ENCODE data around the gene RPRD2.
A peak's percentile ranks its signal among the peaks of the same experiment; 100 is the strongest.
"Not testable (repeated sequence)": the region's sequence is repeated elsewhere in the genome, so short reads cannot be mapped to it uniquely, and the experiment has no call there.

The RPRD2 gene

DNA sequence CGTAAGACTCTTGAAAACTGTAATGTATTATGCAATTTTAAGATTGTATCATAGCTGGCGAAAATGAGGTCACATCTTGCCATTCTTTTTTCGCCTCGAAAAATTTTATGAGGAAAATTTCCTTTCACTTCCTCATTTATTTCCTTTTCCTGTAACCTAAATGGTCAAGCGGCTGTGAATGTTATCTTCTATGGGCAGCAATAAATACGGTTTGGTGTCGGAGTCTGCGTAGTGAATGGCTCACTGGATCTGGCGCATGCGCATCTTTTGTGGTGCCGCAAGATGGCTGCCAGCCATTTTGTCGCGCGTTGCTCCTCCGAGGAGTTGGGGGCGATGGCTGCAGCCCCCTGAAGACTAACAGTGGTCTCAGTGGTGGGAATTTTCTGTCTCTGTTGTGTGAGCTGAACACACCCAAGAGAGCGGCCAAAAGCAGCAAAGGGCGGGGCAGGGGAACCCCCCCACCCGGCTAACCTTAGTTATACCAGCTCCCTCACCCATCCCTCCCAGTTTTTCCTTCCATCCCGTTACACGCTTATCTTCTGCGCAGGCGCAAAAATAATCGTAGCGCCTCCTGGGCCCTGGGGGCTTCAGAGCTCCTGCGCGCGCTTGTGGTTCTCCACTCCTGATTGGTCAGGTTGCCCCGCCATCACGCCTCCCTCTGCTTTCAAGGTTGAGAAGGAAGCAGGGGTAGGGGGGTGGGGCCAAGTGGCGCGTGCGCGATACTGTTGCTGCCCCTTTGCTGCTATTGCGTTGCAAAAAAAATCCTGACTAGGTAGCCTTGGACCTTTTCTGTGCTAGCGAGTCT, at the start of gene RPRD2:
RPRD2 (plus strand) TSS at position 722 of the 805 bp plus-strand sequence. CDS start 568 bp downstream, outside the sequence.
- DNase-seq (ENCODE audit: low spot score) = peak; percentile 99

GRCh38 chr1:150314691-150315090, 49.3 kb upstream of the RPRD2 start:
- DNase-seq (ENCODE audit: low spot score) = not testable (repeated sequence)

- DNase-seq (ENCODE audit: low spot score) = no peak
These were observed 43.3 kb upstream of the RPRD2 start for GRCh38 chr1:150320667-150320978.

GRCh38 chr1:150321826-150322166, 42.2 kb upstream of the RPRD2 start:
- no peak for DNase-seq (ENCODE audit: low spot score)

DNA sequence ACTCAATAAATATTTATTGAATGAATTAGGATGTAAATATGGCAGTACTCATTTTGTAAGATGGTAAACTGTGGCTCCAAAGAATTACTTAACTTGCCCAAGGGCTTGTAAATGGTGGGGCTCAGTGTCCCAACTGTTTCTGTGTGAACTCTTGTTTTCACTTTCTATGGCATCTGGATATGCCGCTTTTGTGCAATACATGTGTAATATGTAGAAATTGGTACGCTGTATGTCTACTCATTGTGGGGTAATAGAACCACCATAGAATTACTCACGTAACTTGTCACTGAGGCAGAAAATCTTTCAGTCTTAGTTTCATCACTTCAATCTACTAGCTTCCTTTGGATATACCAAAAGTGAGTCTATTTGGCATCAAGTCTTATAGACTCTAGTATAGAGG, 41.6 kb upstream of the RPRD2 start:
- no peak for DNase-seq (ENCODE audit: low spot score)

- DNase-seq (ENCODE audit: low spot score) = peak; percentile 52
These were observed 31.2 kb upstream of the RPRD2 start for GRCh38 chr1:150332651-150333290.

DNA sequence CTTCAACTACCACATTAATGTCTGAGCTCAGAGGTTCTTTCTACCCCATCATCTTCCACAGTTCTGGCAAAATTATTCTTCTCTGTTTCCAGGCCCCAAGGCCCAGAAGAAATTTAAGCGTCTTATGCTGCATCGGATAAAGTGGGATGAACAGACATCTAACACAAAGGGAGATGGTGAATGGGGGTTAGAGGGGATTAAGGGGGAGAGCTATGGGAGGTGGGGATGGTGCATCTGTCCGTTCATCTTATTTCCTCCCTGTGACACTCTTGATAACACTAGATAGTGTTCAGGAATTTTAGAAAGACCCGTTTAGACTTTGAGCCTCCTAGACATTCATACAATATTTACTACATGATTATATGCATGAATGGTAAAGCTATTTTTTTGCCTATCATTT, 17.6 kb upstream of the RPRD2 start:
- DNase-seq (ENCODE audit: low spot score) = no peak

GRCh38 chr1:150352866-150353265, 11.1 kb upstream of the RPRD2 start:
- no peak for DNase-seq (ENCODE audit: low spot score)

DNA sequence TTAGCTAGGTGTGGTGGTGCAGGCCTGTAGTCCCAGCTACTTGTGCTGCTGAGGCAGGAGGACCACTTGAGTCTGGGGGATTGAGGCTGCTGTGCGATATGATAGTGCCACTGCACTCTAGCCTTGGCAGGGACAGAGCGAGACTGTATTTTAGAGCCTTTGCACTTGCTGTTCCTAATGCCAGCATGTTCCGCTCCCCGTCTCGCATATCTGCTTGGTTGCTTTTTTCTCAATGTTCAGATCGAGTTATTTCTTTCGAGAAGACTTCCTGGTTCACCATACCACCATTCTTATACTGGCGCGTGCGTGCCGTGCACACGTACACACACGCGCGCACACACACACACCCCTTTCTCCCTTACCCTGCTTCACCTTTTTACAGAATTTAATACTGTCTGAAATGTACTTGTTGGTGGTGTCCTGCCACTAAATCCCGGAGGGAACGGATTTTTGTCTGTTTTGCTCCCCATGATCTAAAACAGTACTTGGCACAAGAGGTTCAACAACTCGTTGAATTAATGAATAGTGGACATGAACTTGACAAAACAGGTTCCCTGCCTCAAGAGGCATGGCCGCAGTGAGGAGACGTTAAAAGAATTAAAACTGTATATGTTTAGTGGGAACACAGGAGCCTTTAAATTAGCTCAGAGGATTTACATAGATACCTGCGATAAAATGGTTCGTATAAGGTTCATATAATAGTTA, 1.1 kb upstream of the RPRD2 start:
- peak; percentile 7 for DNase-seq (ENCODE audit: low spot score)

- DNase-seq (ENCODE audit: low spot score) = peak; percentile 88
These were observed 470 bp downstream of the RPRD2 start for GRCh38 chr1:150364231-150365003.

DNA sequence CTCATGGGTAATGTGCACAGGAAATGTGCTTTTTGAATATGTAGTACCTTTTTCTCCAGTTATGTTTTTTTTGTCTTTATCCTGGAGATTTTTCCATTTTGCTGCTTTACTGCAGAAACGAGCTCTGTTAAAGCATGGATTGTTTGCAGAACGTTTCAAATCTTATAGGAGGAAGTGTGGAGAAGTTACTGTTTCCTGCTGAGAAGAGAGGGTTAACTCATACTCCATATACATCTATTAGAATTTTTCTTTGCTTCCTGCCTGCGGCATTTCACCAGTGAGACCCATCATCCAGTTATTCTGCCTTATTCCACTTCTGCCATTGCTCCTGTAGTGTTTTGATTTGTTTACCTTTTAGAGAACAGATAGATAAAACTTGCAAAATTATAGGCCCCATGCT, 2.0 kb downstream of the RPRD2 start:
- DNase-seq (ENCODE audit: low spot score) = no peak

DNA sequence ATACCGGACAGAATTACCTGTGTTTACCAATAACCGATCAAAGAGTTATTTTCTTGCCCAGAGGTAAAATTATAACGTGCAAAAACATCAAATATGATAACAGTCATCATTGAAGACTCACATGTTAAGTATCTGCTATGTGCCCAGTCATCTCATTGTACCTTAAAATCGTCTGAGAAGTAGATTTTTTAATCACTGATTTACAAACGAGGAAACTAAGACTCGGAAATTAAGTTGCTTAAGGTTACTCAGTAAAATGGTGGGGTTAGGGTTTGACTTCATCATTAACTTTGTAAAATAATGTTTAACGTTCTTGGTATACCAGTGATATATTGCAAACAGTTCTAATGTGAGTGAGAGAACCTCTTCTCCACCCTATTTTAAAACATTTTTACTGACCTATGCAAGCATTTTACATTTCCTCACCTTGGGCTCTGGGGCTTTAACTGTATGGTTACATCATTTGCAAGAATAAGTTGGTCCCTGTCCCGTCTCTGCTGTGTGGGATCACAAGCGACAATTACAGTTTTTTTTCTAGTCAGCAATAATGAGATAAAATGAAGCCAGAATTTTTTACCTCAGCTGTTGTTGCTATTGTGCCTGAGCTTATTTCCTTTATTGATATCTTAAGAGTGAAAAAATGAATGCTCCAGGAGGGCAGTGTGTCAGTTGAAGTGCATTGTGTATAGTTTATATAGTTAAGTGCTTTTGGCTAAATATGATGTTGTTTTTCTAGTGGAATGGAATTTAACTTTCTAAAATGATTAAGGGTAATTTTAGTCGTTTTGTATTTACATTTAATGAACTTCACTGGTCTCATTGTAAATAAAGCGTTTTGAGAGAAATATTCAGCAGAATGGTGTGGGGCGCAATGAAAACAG, 2.7 kb downstream of the RPRD2 start:
- DNase-seq (ENCODE audit: low spot score) = no peak

- DNase-seq (ENCODE audit: low spot score) = no peak
These were observed 7.2 kb downstream of the RPRD2 start for GRCh38 chr1:150371110-150371509.

GRCh38 chr1:150372580-150372979, 8.6 kb downstream of the RPRD2 start:
- no peak for DNase-seq (ENCODE audit: low spot score)

DNA sequence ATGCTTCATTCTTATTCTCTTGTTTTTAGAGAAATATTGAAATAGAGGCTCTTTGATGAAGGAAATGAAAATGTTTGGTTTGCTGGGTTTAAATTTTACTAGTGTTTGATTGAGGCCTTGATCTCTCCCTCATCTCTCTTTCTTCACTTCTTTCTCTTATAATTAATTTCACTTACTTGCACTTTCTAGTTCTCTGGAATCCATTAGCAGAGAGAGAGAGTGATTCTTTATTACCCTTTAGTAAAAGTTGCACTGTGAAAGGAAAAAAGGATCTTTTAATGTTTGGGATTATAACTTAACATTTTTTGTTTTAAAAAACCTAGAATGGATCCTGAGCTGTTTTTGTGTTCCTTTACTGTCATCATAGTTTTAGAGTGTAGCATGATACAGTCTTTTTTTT, 12.2 kb downstream of the RPRD2 start:
- DNase-seq (ENCODE audit: low spot score) = no peak

DNA sequence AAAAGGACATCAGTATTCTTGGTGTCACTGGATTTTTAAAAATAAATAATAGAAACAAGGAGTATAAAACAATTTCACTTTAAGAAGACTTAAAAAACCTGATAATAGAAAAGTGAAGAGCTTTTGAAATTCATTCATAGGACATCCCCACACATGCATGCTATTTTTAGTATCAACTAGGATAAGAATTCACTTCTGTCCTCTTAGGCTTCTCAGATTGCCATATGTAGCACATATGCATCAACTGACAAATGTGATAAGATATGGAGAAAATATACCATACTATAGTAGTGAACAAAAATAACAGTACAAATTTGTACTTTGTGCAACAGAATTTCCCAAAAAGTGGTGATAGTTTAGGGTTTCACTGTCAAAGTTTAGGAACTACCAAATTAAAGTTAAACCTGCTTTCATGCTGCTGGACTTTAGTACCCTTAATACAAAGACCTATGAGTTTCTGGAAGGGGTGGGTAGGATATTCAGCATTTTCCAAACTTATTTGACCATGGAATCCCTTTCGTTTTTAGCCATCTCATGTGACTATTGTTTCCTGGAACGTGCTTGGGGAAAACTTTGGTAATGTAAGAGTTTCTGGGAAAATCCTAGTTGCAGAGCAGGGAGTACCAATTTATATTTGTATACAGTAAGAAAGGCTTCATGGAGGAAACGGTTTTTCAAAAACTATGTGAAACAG, 19.8 kb downstream of the RPRD2 start:
- DNase-seq (ENCODE audit: low spot score) = no peak

DNA sequence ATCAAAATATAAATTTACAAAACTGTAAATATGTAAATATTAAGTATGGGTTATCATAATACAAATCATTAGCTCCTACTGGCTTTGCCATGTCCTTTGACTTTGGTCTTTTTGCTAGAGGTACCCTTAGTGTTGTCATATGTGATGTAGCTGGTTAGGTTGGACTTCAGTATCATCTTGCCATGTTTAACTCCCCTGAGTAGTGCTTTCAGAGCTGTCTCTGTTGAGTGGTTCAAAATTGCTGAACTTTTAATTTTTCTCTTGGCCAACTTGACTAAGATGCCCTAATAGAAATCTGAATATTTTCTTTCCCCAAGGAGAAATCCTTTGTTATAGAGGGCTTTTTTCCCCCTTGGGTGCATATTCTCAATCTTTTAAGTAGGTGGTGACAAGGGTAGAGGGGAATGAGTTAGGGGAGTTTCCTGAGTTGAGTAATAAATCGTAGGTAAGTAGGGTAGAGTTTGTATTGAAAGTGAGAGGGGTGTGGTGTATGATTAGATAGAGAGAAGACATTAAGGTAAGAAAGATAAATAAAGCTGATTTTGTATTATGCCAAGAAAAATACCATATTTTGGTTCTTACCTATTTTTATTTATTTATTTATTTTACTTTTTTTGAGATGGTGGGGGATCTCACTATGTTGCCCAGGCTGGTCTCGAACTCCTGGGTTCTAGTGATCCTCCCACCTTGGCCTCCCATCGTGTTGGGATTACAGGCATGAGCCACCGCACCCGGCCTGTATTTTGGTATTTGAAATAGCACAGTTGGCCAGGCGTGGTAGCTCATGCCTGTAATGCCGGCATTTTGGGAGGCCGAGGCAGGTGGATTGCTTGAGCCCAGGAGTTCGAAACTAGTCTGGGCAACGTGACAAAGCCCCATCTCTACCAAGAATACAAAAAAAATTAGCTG, 21.8 kb downstream of the RPRD2 start:
- DNase-seq (ENCODE audit: low spot score) = no peak

DNA sequence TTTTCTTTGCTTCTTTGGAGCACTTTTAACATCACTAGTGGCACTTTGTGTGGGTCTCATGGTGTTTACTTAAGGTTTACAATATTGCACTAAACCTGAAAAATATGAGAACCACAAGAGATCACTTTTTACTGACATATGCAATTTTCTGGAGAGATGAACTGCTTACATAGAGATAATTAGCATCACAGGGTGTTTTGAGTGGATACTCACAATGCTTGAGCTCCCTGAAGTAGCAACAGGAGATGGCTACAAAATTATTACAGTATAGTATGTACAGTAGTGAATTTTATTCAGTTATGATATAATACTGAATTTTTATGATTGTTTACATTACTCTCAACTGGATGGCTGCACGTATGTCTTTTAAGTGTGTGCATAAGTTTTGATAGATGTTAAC, 22.6 kb downstream of the RPRD2 start:
- DNase-seq (ENCODE audit: low spot score) = no peak

DNA sequence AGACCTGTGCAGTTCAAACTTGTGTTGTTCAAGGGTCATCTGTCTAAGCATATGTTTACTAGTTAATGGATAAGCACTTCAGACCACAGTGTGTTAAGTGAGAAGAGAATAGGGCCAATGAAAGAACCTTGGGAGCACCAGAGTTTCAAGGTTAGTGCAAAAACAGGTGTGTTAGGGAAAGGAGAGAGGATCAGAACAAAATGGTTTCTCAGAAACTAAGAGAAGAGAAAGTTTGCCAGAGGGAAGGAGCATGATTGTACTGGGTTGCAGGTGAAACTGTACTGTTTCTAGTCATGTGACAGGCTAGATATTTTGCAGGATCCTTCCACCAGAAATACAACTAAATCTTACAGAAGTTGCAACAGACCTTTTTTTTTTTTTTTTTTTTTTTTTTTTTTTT, 23.3 kb downstream of the RPRD2 start:
- no peak for DNase-seq (ENCODE audit: low spot score)

- DNase-seq (ENCODE audit: low spot score) = no peak
These were observed 24.3 kb downstream of the RPRD2 start for GRCh38 chr1:150388241-150388640.

Data from Ammon's horn (tissue), 1 donor.